DOHH2 (cell line): ENCODE measurements around the gene CILP.

Experiments used
- H3F3A ChIP-seq: fragments of 200-600 bp; sonication (generic), shearing (Covaris generic); 2 replicates; pipeline ENCODE4 v1.6.0; 2016; ENCODE audit warnings: antibody characterized with exemption, mild to moderate bottlenecking; ENCODE audit not compliant: control insufficient read depth, insufficient read depth
- H3K27ac ChIP-seq: fragments of 200-600 bp; sonication (generic); 2 replicates; pipeline ENCODE4 v1.5.1; 2014; ENCODE audit warnings: low read depth, mild to moderate bottlenecking, low read length, moderate library complexity
- H3K27me3 ChIP-seq: fragments of 200-600 bp; sonication (generic); 2 replicates; pipeline ENCODE4 v1.6.1; 2014; ENCODE audit warnings: mild to moderate bottlenecking, low read length, mixed read lengths; ENCODE audit not compliant: control insufficient read depth
- H3K36me3 ChIP-seq: fragments of 200-600 bp; sonication (generic); 2 replicates; pipeline ENCODE4 v1.6.1; 2014; ENCODE audit warnings: mild to moderate bottlenecking, low read length, moderate library complexity, mixed read lengths; ENCODE audit not compliant: control insufficient read depth
- H3K4me1 ChIP-seq: fragments of 200-600 bp; sonication (generic); 2 replicates; pipeline ENCODE4 v1.6.1; 2014; ENCODE audit warnings: mild to moderate bottlenecking, low read length, mixed read lengths; ENCODE audit not compliant: control insufficient read depth
- H3K4me2 ChIP-seq: fragments of 200-600 bp; sonication (generic); 2 replicates; pipeline ENCODE4 v1.6.0; 2014; ENCODE audit warnings: mild to moderate bottlenecking, low read length, moderate library complexity
- H3K4me3 ChIP-seq: fragments of 200-600 bp; sonication (generic); 2 replicates; pipeline ENCODE4 v1.5.1; 2014; ENCODE audit warnings: mild to moderate bottlenecking, low read length, mixed read lengths
- H3K79me2 ChIP-seq: fragments of 200-600 bp; sonication (generic); 2 replicates; pipeline ENCODE4 v1.6.1; 2014; ENCODE audit warnings: mild to moderate bottlenecking, low read length, mixed read lengths; ENCODE audit not compliant: control insufficient read depth
- H3K9me2 ChIP-seq: fragments of 200-600 bp; sonication (generic); replicated peaks from 2 replicates; pipeline ENCODE4 v1.6.1; 2014; ENCODE audit warnings: mild to moderate bottlenecking, low read length, mixed read lengths; ENCODE audit not compliant: control insufficient read depth
- H3K9me3 ChIP-seq: fragments of 200-600 bp; sonication (generic); 2 replicates; pipeline ENCODE4 v1.6.1; 2014; ENCODE audit warnings: antibody characterized with exemption, low read length, mixed read lengths; ENCODE audit not compliant: control insufficient read depth, insufficient read depth
- H4K20me1 ChIP-seq: fragments of 200-600 bp; sonication (generic); 2 replicates; pipeline ENCODE4 v1.6.0; 2014; ENCODE audit warnings: low read depth, mild to moderate bottlenecking, antibody characterized with exemption, low read length, moderate library complexity; ENCODE audit not compliant: control insufficient read depth, insufficient read depth
- CTCF ChIP-seq: fragments of 200-600 bp; sonication (generic); IDR thresholded peaks from one replicate; pipeline ENCODE4 v1.5.1; 2014; ENCODE audit warnings: antibody characterized with exemption, mild to moderate bottlenecking, low read depth, low read length; ENCODE audit not compliant: poor library complexity, severe bottlenecking
- EZH2phosphoT487 ChIP-seq: fragments of 200-600 bp; sonication (generic); IDR thresholded peaks from 2 replicates; pipeline ENCODE4 v1.6.1; 2017; ENCODE audit warnings: borderline replicate concordance, mild to moderate bottlenecking, antibody characterized with exemption, low read length, moderate library complexity, mixed read lengths

The CILP gene

DNA sequence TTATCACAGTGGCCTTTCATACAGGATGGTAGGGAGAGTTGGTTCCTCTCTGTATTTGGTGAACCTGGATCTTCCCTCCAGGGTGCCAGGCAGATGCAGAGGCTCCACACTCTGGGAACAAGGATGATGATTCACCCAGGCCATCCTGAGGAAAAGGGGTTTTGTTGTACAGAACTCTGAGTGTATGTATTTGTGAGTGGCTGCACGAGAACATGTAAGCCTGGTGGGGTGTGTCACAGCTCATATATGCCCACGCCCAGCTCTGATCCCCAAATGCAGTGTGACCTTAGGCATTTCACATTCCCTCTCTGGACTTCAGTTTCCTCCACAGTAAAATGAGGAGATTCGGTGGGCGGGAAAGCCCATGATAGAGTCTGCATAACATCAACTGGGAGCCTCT is 11.6 kb upstream of the CILP start:
- H3F3A ChIP-seq: no peaks in the 10 kb centered on the region
- 0 out of 2 replicates have a peak, but pooled peaks cover 4% of the 10 kb centered on the region for H3K27me3 ChIP-seq
- no peaks in the 10 kb centered on the region for H3K4me1 ChIP-seq
- no peak overlapping the region for H3K27ac ChIP-seq
- no peak for TF ChIP-seq EZH2phosphoT487
- TF ChIP-seq CTCF: no peak
- no peak overlapping the region for H3K4me3 ChIP-seq
- H3K9me2 ChIP-seq: no peaks in the 10 kb centered on the region
- H4K20me1 ChIP-seq: no peaks in the 10 kb centered on the region
- no peak overlapping the region for H3K4me2 ChIP-seq
- H3K79me2 ChIP-seq: no peaks in the 10 kb centered on the region
- no peaks in the 10 kb centered on the region for H3K36me3 ChIP-seq
- H3K9me3 ChIP-seq: no peaks in the 10 kb centered on the region

- Histone ChIP-seq H3K27me3 (0 out of 2 replicates have a peak, but pooled peaks cover 4% of the 10 kb centered on the region), H3K4me3 (no peak overlapping the region), H3K27ac (no peak overlapping the region), H3K9me3 (no peaks in the 10 kb centered on the region), H3K79me2 (no peaks in the 10 kb centered on the region), H4K20me1 (no peaks in the 10 kb centered on the region), H3K36me3 (no peaks in the 10 kb centered on the region), H3K4me2 (no peak overlapping the region), H3K4me1 (no peaks in the 10 kb centered on the region), H3K9me2 (no peaks in the 10 kb centered on the region), H3F3A (no peaks in the 10 kb centered on the region)
- TF ChIP-seq EZH2phosphoT487: no peak
- TF ChIP-seq CTCF: no peak
These were observed 10.4 kb upstream of the CILP start for GRCh38 chr15:65221697-65222096.

GRCh38 chr15:65219137-65219536 is 7.9 kb upstream of the CILP start:
- Histone ChIP-seq H3K79me2 (no peaks in the 10 kb centered on the region), H3K27ac (no peak overlapping the region), H4K20me1 (no peaks in the 10 kb centered on the region), H3K27me3 (0 out of 2 replicates have a peak, but pooled peaks cover 4% of the 10 kb centered on the region), H3K36me3 (no peaks in the 10 kb centered on the region), H3K9me3 (no peaks in the 10 kb centered on the region), H3K4me1 (no peaks in the 10 kb centered on the region), H3K4me3 (no peak overlapping the region), H3F3A (no peaks in the 10 kb centered on the region), H3K4me2 (no peak overlapping the region), H3K9me2 (no peaks in the 10 kb centered on the region)
- TF ChIP-seq EZH2phosphoT487: no peak
- TF ChIP-seq CTCF: no peak
